PC-9 (cell line): ENCODE measurements around the gene ACBD6. TPM values are rescaled to one million over a fixed set of nuclear protein-coding genes. Genes with fewer than 3 reads are reported as not detected.

Source experiments
- BruUV-seq: library from RNA; stranded (reverse); fragments of 400-500 nt; replicated peaks from 2 replicates; lab custom pipeline; 2021; lab: Mats Ljungman, UMichigan
- CTCF ChIA-PET: fragments of 300-600 bp; sonication (Branson Sonifier 250); formaldehyde crosslinking; loops from one replicate; lab custom pipeline; 2022; ENCODE audit warnings: antibody characterized with exemption; lab: Charles Lee
- POLR2A ChIA-PET: fragments of 300-600 bp; sonication (Branson Sonifier 250); formaldehyde crosslinking; loops from one replicate; lab custom pipeline; 2022; ENCODE audit warnings: antibody characterized with exemption; ENCODE audit not compliant: unreplicated experiment; lab: Charles Lee
- DNase-seq, 2 experiments: peaks; one replicate each; pipeline versions ENCODE4 v3.0.0 to v3.0.0-alpha.2; 2015 to 2022; ENCODE audit warnings: mixed read lengths in 1 of 2
- H2AFZ ChIP-seq: fragments of 200-600 bp; sonication (generic); 2 replicates; pipeline ENCODE4 v1.8.1; 2017; ENCODE audit warnings: antibody characterized with exemption
- H3F3A ChIP-seq: fragments of 200-600 bp; sonication (generic); 2 replicates; pipeline ENCODE4 v1.8.1; 2017; ENCODE audit warnings: antibody characterized with exemption, mild to moderate bottlenecking, low read depth; ENCODE audit not compliant: insufficient read depth
- H3K27ac ChIP-seq: fragments of 200-600 bp; sonication (generic); 2 replicates; pipeline ENCODE4 v1.6.1; 2016; ENCODE audit warnings: mixed run types
- H3K27me3 ChIP-seq: fragments of 200-600 bp; sonication (generic); 2 replicates; pipeline ENCODE4 v1.6.1; 2016; ENCODE audit warnings: low read depth, mixed run types; ENCODE audit not compliant: insufficient read depth
- H3K36me3 ChIP-seq: fragments of 200-600 bp; sonication (generic); 2 replicates; pipeline ENCODE4 v1.6.1; 2016; ENCODE audit warnings: low read depth, mixed run types
- H3K4me1 ChIP-seq: fragments of 200-600 bp; sonication (generic); replicated peaks from 2 replicates; pipeline ENCODE4 v1.6.1; 2016; ENCODE audit warnings: mixed run types; ENCODE audit not compliant: insufficient read depth
- H3K4me2 ChIP-seq: fragments of 200-600 bp; sonication (generic); 2 replicates; pipeline ENCODE4 v1.6.1; 2017; ENCODE audit warnings: mixed run types
- H3K4me3 ChIP-seq: fragments of 200-600 bp; sonication (generic); 2 replicates; pipeline ENCODE4 v1.6.1; 2016; ENCODE audit warnings: mixed run types
- H3K79me2 ChIP-seq: fragments of 200-600 bp; sonication (generic); 2 replicates; pipeline ENCODE4 v1.6.1; 2017; ENCODE audit warnings: low read depth, mixed run types
- H3K9me2 ChIP-seq: fragments of 200-600 bp; sonication (generic); 2 replicates; pipeline ENCODE4 v1.8.1; 2017; ENCODE audit warnings: mild to moderate bottlenecking; ENCODE audit not compliant: insufficient read depth
- H3K9me3 ChIP-seq: fragments of 200-600 bp; sonication (generic); 2 replicates; pipeline ENCODE4 v1.8.1; 2016; ENCODE audit warnings: low read depth; ENCODE audit not compliant: insufficient read depth
- H4K20me1 ChIP-seq: fragments of 200-600 bp; sonication (generic); 2 replicates; pipeline ENCODE4 v1.8.1; 2017; ENCODE audit not compliant: insufficient read depth
- CTCF ChIP-seq: fragments of 200-600 bp; sonication (generic); conservative IDR thresholded peaks from 2 replicates; pipeline ENCODE4 v1.6.1; 2017; ENCODE audit warnings: mixed run types, antibody characterized with exemption, mild to moderate bottlenecking, moderate library complexity
- EZH2 ChIP-seq: fragments of 200-600 bp; sonication (generic); IDR thresholded peaks from 2 replicates; pipeline ENCODE4 v1.8.0; 2017; ENCODE audit warnings: antibody characterized with exemption, low read depth
- intact Hi-C: fragments of 100-400 bp; cut with micrococcal nuclease; formaldehyde crosslinking; loops from one replicate; pipeline ENCODE4 v1.10.0; 2022; ENCODE audit not compliant: unreplicated experiment
- total RNA-seq: library from RNA; stranded (reverse); gene quantifications from 2 replicates; pipeline ENCODE4 v1.2.3, GENCODE V29; 2021

Gene ACBD6
- total RNA-seq, 1 experiment from 2014 or later = 61.0 TPM

GRCh38 chr1:180255536-180256340, 246.6 kb downstream of the ACBD6 start:
- H3K4me3 ChIP-seq = no peak overlapping the region
- no peak for DNase-seq
- H3K9me2 ChIP-seq = no peaks in the 10 kb centered on the region
- no peaks in the 10 kb centered on the region for H3K9me3 ChIP-seq
- TF ChIP-seq EZH2 = no peak
- TF ChIP-seq CTCF = no peak
- H3K79me2 ChIP-seq = no peaks in the 10 kb centered on the region
- ChIA-PET CTCF (no interaction called here), POLR2A (no interaction called here)
- H4K20me1 ChIP-seq = no peaks in the 10 kb centered on the region; the same call in 1 of the 2 replicates
- H3K27me3 ChIP-seq = no peaks in the 10 kb centered on the region
- no peak overlapping the region for H3K4me2 ChIP-seq
- no peaks in the 10 kb centered on the region for H3K4me1 ChIP-seq
- no peaks in the 10 kb centered on the region for H3F3A ChIP-seq
- no peaks in the 10 kb centered on the region for H3K36me3 ChIP-seq
- no peak overlapping the region for H2AFZ ChIP-seq
- H3K27ac ChIP-seq = no peak overlapping the region
- intact Hi-C loops = no loop called here
- BruUV-seq = no TSS peak

- POLR2A ChIA-PET = no interaction called here
Observed at GRCh38 chr1:180254854-180255253, 247.5 kb downstream of the ACBD6 start.

GRCh38 chr1:180254496-180254819, 247.9 kb downstream of the ACBD6 start:
- no TSS peak for BruUV-seq
- no peak overlapping the region for H2AFZ ChIP-seq
- H3K4me3 ChIP-seq = no peak overlapping the region
- H3K36me3 ChIP-seq = no peaks in the 10 kb centered on the region
- H3K27ac ChIP-seq = no peak overlapping the region
- H3K9me2 ChIP-seq = no peaks in the 10 kb centered on the region
- H3K4me2 ChIP-seq = no peak overlapping the region
- H4K20me1 ChIP-seq = no peaks in the 10 kb centered on the region; the same call in 1 of the 2 replicates
- H3K79me2 ChIP-seq = no peaks in the 10 kb centered on the region
- H3K9me3 ChIP-seq = no peaks in the 10 kb centered on the region
- no peaks in the 10 kb centered on the region for H3F3A ChIP-seq
- TF ChIP-seq CTCF = no peak
- TF ChIP-seq EZH2 = no peak
- H3K4me1 ChIP-seq = no peaks in the 10 kb centered on the region
- intact Hi-C loops = loop anchor here (5.0 kb wide), 1 partner anchor 228 kb away; no protein-coding TSS in a partner anchor
- no peak for DNase-seq
- CTCF ChIA-PET = no interaction called here
- POLR2A ChIA-PET = no interaction called here
- H3K27me3 ChIP-seq = no peaks in the 10 kb centered on the region

More at GRCh38 chr1:180254854-180255253, 247.5 kb downstream of the ACBD6 start:
- no peak for TF ChIP-seq EZH2
- TF ChIP-seq CTCF = no peak
- no peak overlapping the region for H2AFZ ChIP-seq
- H4K20me1 ChIP-seq = no peaks in the 10 kb centered on the region; the same call in 1 of the 2 replicates
- H3K79me2 ChIP-seq = no peaks in the 10 kb centered on the region
- H3K4me3 ChIP-seq = no peak overlapping the region
- H3K4me1 ChIP-seq = no peaks in the 10 kb centered on the region
- H3K27ac ChIP-seq = no peak overlapping the region
- H3K9me3 ChIP-seq = no peaks in the 10 kb centered on the region
- no peaks in the 10 kb centered on the region for H3F3A ChIP-seq
- CTCF ChIA-PET = no interaction called here
- H3K36me3 ChIP-seq = no peaks in the 10 kb centered on the region
- H3K27me3 ChIP-seq = no peaks in the 10 kb centered on the region
- H3K9me2 ChIP-seq = no peaks in the 10 kb centered on the region
- no TSS peak for BruUV-seq
- intact Hi-C loops = loop anchor here (5.0 kb wide), 1 partner anchor 227 kb away; no protein-coding TSS in a partner anchor
- no peak for DNase-seq
- H3K4me2 ChIP-seq = no peak overlapping the region
